HepG2 (cell line): ENCODE data around the gene SMIM20. TPM values are rescaled to one million over a fixed set of nuclear protein-coding genes. Genes with fewer than 3 reads are reported as not detected.
A peak's percentile ranks its signal among the peaks of the same experiment; 100 is the strongest.

Experiments used
- BCLAF1 ChIP-seq: fragments of 450-650 bp; IDR thresholded peaks from 2 replicates; pipeline ENCODE4 v1.6.1; 2017; ENCODE audit warnings: mild to moderate bottlenecking
- CCAR2 ChIP-seq: fragments of 200-400 bp; formaldehyde crosslinking; optimal IDR thresholded peaks from 2 replicates; pipeline ENCODE3; 2018; ENCODE audit warnings: low read depth, mild to moderate bottlenecking, low read length, moderate library complexity
- GATA4 ChIP-seq: sonication (generic); IDR thresholded peaks from 2 replicates; pipeline ENCODE4 v1.6.1; 2016; ENCODE audit warnings: antibody characterized with exemption, low read depth, borderline replicate concordance
- GATAD2A ChIP-seq: IDR thresholded peaks from 2 replicates; pipeline ENCODE4 v1.6.1; 2016
- NFE2 ChIP-seq: sonication (generic); formaldehyde crosslinking; IDR thresholded peaks from 2 replicates; pipeline ENCODE4 v1.4.0; 2020; ENCODE audit warnings: missing genetic modification reagents
- NFIB ChIP-seq: sonication (generic); formaldehyde crosslinking; IDR thresholded peaks from 2 replicates; pipeline ENCODE4 v1.9.0; 2021; ENCODE audit warnings: missing genetic modification reagents, mild to moderate bottlenecking, borderline replicate concordance
- RBFOX2 ChIP-seq: fragments of 200-400 bp; formaldehyde crosslinking; IDR thresholded peaks from 2 replicates; pipeline ENCODE4 v1.6.1; 2017; ENCODE audit warnings: low read depth, mild to moderate bottlenecking, low read length
- SIX1 ChIP-seq: sonication (generic); formaldehyde crosslinking; IDR thresholded peaks from 2 replicates; pipeline ENCODE4 v1.4.0; 2020; ENCODE audit warnings: missing genetic modification reagents, borderline replicate concordance
- SOX6 ChIP-seq, 2 experiments: fragments of 450-650 bp in 1 of 2; sonication (generic) in 1 of 2; formaldehyde crosslinking in 1 of 2; IDR thresholded peaks; 2 replicates each; pipeline versions ENCODE4 v1.4.0 to v1.6.1; 2017 to 2020; ENCODE audit warnings: antibody characterized with exemption in 1 of 2, mild to moderate bottlenecking in 1 of 2, missing genetic modification reagents in 1 of 2
- SP140L ChIP-seq: sonication (generic); formaldehyde crosslinking; IDR thresholded peaks from 2 replicates; pipeline ENCODE4 v1.4.0; 2020; ENCODE audit warnings: missing genetic modification reagents, borderline replicate concordance
- SP4 ChIP-seq: sonication (generic); formaldehyde crosslinking; IDR thresholded peaks from 2 replicates; pipeline ENCODE4 v1.8.1; 2023; ENCODE audit warnings: mild to moderate bottlenecking, missing genetic modification reagents
- TAF15 ChIP-seq: fragments of 200-400 bp; formaldehyde crosslinking; IDR thresholded peaks from one replicate; pipeline ENCODE4 v1.6.1; 2018; ENCODE audit warnings: mild to moderate bottlenecking, low read depth, low read length; ENCODE audit not compliant: poor library complexity, severe bottlenecking
- ZBTB20 ChIP-seq: sonication (generic); formaldehyde crosslinking; IDR thresholded peaks from 2 replicates; pipeline ENCODE4 v1.8.1; 2023; ENCODE audit warnings: missing genetic modification reagents, low read depth, mild to moderate bottlenecking, borderline replicate concordance
- ZFX ChIP-seq: sonication (generic); formaldehyde crosslinking; IDR thresholded peaks from 2 replicates; pipeline ENCODE4 v1.4.0; 2020; ENCODE audit warnings: mild to moderate bottlenecking, low read depth, missing genetic modification reagents, moderate library complexity
- ZNF256 ChIP-seq: sonication (generic); formaldehyde crosslinking; conservative IDR thresholded peaks from 2 replicates; pipeline ENCODE4 v1.4.0; 2020; ENCODE audit warnings: missing genetic modification reagents
- ZNF260 ChIP-seq: sonication (generic); formaldehyde crosslinking; IDR thresholded peaks from 2 replicates; pipeline ENCODE4 v1.4.0; 2020; ENCODE audit warnings: missing genetic modification reagents, low read depth, mild to moderate bottlenecking, borderline replicate concordance
- ZNF275 ChIP-seq: sonication (generic); formaldehyde crosslinking; IDR thresholded peaks from 2 replicates; pipeline ENCODE4 v1.8.0; 2022; ENCODE audit warnings: missing genetic modification reagents, mild to moderate bottlenecking, inconsistent platforms, borderline replicate concordance
- ZNF451 ChIP-seq: sonication (generic); formaldehyde crosslinking; IDR thresholded peaks from 2 replicates; pipeline ENCODE4 v1.5.0; 2020; ENCODE audit warnings: mild to moderate bottlenecking, missing genetic modification reagents
- ZNF557 ChIP-seq: sonication (generic); formaldehyde crosslinking; IDR thresholded peaks from 2 replicates; pipeline ENCODE4 v1.4.0; 2020; ENCODE audit warnings: missing genetic modification reagents
- ZNF577 ChIP-seq: sonication (generic); formaldehyde crosslinking; IDR thresholded peaks from 2 replicates; pipeline ENCODE4 v1.4.0; 2020; ENCODE audit warnings: mild to moderate bottlenecking, low read depth, missing genetic modification reagents, borderline replicate concordance
- ZNF615 ChIP-seq: sonication (generic); formaldehyde crosslinking; IDR thresholded peaks from 2 replicates; pipeline ENCODE4 v1.5.0; 2020; ENCODE audit warnings: mild to moderate bottlenecking, missing genetic modification reagents, borderline replicate concordance
- ZNF644 ChIP-seq: IDR thresholded peaks from 2 replicates; pipeline ENCODE4 v1.6.1; 2016; ENCODE audit warnings: low read depth
- ZNF773 ChIP-seq: sonication (generic); formaldehyde crosslinking; IDR thresholded peaks from 2 replicates; pipeline ENCODE4 v1.4.0; 2020; ENCODE audit warnings: missing genetic modification reagents, borderline replicate concordance
- ZNF850 ChIP-seq: sonication (generic); formaldehyde crosslinking; conservative IDR thresholded peaks from 2 replicates; pipeline ENCODE4 v1.9.0; 2021; ENCODE audit warnings: mild to moderate bottlenecking, missing genetic modification reagents
- polyA plus RNA-seq, 8 experiments: library from polyadenylated mRNA; depleted of rRNA in 3 of 8; stranded (reverse) in 7 of 8; unstranded in 1 of 8; fragments of >200 nt; fragmentation: Illumina TruSeq in 4 of 8; extraction: Trizol in 4 of 8; gene quantifications; 2 replicates each; pipeline versions ENCODE4 v1.2.1 to v1.2.3, GENCODE V29; 2011 to 2016; ENCODE audit warnings: low read depth in 4 of 8, missing spikeins in 1 of 8, mixed read lengths in 1 of 8; ENCODE audit not compliant: insufficient read depth in 1 of 8
- total RNA-seq, 5 experiments: library from RNA; depleted of rRNA; stranded (reverse); fragments of >200 nt; fragmentation: Illumina TruSeq; extraction: Trizol; gene quantifications; 2 replicates each; pipeline ENCODE4 v1.2.3, GENCODE V29; 2016; ENCODE audit warnings: low read depth in 1 of 5
- TF ChIP-seq, protein P1 (sequence below): sonication (generic); formaldehyde crosslinking; IDR thresholded peaks from 2 replicates; pipeline ENCODE4 v1.4.0; 2020; ENCODE audit warnings: missing genetic modification reagents
- TF ChIP-seq, protein P2 (sequence below): sonication (generic); IDR thresholded peaks from 2 replicates; pipeline ENCODE4 v1.6.1; 2016; ENCODE audit warnings: low read depth, borderline replicate concordance

The SMIM20 gene
- total and polyA plus RNA-seq, 2 of the 13 experiments (the other 11 are each of a cell fraction or from before 2014, with no cell fraction given), result 26.3 to 30.2 TPM

DNA sequence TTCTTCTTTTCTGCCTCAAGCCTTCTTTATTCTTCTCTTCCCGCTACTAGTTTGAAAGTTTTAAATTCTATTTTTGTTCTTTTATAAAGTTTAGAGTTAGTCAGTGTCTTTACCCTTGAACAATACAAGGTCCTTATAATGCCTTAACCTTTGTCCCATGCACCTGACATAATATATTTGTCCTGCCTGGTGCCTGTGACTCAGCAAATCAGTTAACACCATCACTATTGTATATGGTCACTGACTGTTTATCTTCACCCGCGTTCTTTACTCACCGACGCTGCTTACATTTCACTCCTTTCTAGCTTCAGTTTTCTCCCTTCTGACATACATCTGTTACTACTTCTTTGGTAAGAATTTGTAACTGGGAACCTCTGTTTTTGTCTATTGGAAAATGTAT lies 5.7 kb downstream of the SMIM20 start (continued):
- no peak for TF ChIP-seq BCLAF1
- TF ChIP-seq ZNF557 (CRISPR knock-in tag), result no peak
- no peak for TF ChIP-seq ZNF256 (CRISPR knock-in tag)
- TF ChIP-seq, protein P1, sequence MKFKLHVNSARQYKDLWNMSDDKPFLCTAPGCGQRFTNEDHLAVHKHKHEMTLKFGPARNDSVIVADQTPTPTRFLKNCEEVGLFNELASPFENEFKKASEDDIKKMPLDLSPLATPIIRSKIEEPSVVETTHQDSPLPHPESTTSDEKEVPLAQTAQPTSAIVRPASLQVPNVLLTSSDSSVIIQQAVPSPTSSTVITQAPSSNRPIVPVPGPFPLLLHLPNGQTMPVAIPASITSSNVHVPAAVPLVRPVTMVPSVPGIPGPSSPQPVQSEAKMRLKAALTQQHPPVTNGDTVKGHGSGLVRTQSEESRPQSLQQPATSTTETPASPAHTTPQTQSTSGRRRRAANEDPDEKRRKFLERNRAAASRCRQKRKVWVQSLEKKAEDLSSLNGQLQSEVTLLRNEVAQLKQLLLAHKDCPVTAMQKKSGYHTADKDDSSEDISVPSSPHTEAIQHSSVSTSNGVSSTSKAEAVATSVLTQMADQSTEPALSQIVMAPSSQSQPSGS (CRISPR knock-in tag), result no peak
- TF ChIP-seq ZNF615, result no peak
- no peak for TF ChIP-seq ZNF275 (CRISPR knock-in tag)
- TF ChIP-seq RBFOX2, result no peak
- TF ChIP-seq ZFX, result no peak
- TF ChIP-seq ZNF850 (CRISPR knock-in tag), result no peak
- no peak for TF ChIP-seq ZNF577 (CRISPR knock-in tag)
- no peak for TF ChIP-seq CCAR2
- no peak for TF ChIP-seq TAF15
- TF ChIP-seq SOX6 (IDR thresholded peaks at IDR 0.05), result no peak
- peak; percentile 96 for TF ChIP-seq SOX6 (CRISPR knock-in tag; IDR thresholded peaks at IDR 0.05)
- no peak for TF ChIP-seq ZNF260 (CRISPR knock-in tag)
- TF ChIP-seq ZNF451 (CRISPR knock-in tag), result no peak
- no peak for TF ChIP-seq ZNF773
- no peak for TF ChIP-seq SP4 (CRISPR knock-in tag)
- TF ChIP-seq ZNF644 (CRISPR knock-in tag), result no peak; the same call in 1 of the 2 replicates
- TF ChIP-seq, protein P2, sequence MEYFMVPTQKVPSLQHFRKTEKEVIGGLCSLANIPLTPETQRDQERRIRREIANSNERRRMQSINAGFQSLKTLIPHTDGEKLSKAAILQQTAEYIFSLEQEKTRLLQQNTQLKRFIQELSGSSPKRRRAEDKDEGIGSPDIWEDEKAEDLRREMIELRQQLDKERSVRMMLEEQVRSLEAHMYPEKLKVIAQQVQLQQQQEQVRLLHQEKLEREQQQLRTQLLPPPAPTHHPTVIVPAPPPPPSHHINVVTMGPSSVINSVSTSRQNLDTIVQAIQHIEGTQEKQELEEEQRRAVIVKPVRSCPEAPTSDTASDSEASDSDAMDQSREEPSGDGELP, result no peak
- TF ChIP-seq SP140L, result no peak
- TF ChIP-seq NFIB (CRISPR knock-in tag), result no peak
- TF ChIP-seq SIX1 (CRISPR knock-in tag), result 0 out of 2 replicates have a peak, but pooled peaks have one; percentile 22
- TF ChIP-seq GATA4, result no peak
- peak; percentile 98 for TF ChIP-seq NFE2 (CRISPR knock-in tag)
- peak; percentile 89; the same call in 1 of the 2 replicates for TF ChIP-seq ZBTB20 (CRISPR knock-in tag)
- TF ChIP-seq GATAD2A (CRISPR knock-in tag), result peak; percentile 82
